ENCODE data around the gene AKT3.

- TF ChIP-seq, protein P1, sequence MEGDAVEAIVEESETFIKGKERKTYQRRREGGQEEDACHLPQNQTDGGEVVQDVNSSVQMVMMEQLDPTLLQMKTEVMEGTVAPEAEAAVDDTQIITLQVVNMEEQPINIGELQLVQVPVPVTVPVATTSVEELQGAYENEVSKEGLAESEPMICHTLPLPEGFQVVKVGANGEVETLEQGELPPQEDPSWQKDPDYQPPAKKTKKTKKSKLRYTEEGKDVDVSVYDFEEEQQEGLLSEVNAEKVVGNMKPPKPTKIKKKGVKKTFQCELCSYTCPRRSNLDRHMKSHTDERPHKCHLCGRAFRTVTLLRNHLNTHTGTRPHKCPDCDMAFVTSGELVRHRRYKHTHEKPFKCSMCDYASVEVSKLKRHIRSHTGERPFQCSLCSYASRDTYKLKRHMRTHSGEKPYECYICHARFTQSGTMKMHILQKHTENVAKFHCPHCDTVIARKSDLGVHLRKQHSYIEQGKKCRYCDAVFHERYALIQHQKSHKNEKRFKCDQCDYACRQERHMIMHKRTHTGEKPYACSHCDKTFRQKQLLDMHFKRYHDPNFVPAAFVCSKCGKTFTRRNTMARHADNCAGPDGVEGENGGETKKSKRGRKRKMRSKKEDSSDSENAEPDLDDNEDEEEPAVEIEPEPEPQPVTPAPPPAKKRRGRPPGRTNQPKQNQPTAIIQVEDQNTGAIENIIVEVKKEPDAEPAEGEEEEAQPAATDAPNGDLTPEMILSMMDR (IDR thresholded peaks at IDR 0.05) = no peak
- TF ChIP-seq POLR2A (IDR thresholded peaks at IDR 0.05) = no peak
Measured at GRCh38 chr1:243898278-243898677, 48.2 kb upstream of the AKT3 start.
